ENCODE results near the gene ZMAT5.
A peak's percentile ranks its signal among the peaks of the same experiment; 100 is the strongest.

Gene ZMAT5

GRCh38 chr22:29786031-29786430 lies 19.2 kb upstream of the ZMAT5 start:
- Histone ChIP-seq H3K27me3 (replicated peaks) (no peaks in the 10 kb centered on the region), H3K36me3 (replicated peaks) (peaks cover 24% of the 10 kb centered on the region), H3K4me3 (ENCODE audit: low read depth, low read length) (no peak overlapping the region), H3K27ac (no peak overlapping the region)
- TF ChIP-seq, protein P1, sequence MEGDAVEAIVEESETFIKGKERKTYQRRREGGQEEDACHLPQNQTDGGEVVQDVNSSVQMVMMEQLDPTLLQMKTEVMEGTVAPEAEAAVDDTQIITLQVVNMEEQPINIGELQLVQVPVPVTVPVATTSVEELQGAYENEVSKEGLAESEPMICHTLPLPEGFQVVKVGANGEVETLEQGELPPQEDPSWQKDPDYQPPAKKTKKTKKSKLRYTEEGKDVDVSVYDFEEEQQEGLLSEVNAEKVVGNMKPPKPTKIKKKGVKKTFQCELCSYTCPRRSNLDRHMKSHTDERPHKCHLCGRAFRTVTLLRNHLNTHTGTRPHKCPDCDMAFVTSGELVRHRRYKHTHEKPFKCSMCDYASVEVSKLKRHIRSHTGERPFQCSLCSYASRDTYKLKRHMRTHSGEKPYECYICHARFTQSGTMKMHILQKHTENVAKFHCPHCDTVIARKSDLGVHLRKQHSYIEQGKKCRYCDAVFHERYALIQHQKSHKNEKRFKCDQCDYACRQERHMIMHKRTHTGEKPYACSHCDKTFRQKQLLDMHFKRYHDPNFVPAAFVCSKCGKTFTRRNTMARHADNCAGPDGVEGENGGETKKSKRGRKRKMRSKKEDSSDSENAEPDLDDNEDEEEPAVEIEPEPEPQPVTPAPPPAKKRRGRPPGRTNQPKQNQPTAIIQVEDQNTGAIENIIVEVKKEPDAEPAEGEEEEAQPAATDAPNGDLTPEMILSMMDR (IDR thresholded peaks at IDR 0.05; ENCODE audit: low read depth, low read length, missing control alignments) = no peak
- DNase-seq = no peak
- in situ Hi-C loops (cut with HindIII; ENCODE audit: low pct_ligation_motif_present, low sequenced_read_pairs) = no loop called here

- H3K27me3 ChIP-seq (replicated peaks) = no peaks in the 10 kb centered on the region
- no peak overlapping the region for H3K27ac ChIP-seq
- TF ChIP-seq, protein P1 (IDR thresholded peaks at IDR 0.05; ENCODE audit: low read depth, low read length, missing control alignments) = no peak
- in situ Hi-C loops (cut with HindIII; ENCODE audit: low pct_ligation_motif_present, low sequenced_read_pairs) = no loop called here
- no peak overlapping the region for H3K4me3 ChIP-seq (ENCODE audit: low read depth, low read length)
- DNase-seq = no peak
- peaks cover 17% of the 10 kb centered on the region for H3K36me3 ChIP-seq (replicated peaks)
These were observed 17.9 kb upstream of the ZMAT5 start for GRCh38 chr22:29784451-29785361.

DNA sequence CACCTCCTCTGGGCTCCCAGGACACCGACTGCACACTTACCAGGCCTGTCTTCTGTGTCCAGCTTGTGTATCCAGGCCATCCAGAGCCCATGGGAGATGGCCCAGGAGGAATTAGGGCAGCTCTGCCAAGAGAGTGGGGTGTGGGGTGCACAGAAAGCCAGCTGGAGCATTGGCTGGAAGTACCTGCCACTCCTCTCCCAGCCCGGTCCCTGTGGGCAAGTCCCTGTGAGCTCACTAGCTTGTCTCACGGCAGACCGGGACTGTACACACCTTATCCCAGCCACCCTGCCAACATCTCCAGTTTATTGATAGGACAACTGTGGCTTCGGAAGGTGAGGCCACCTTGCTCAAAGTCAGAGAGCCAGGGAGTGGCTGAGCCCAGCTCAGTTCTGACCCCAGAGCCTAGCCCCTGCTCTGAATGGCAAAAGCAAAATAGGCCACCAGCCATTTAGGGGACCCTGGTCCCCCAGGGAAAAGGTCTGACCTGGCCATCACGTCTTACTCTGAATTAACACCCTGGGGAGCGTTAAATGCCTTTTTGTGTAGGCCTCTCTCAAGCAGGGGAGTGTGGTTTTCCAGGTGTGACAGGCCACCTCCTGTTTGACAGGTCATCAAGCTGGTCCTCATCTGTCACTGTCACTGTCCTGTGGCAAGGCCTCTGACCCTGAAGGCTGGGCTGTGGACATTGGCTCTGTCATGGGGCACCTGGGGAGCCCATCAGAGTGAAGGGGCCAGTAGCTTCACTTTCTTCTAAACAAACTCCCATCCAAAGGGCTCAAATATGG lies 15.4 kb upstream of the ZMAT5 start:
- Histone ChIP-seq H3K4me3 (ENCODE audit: low read depth, low read length) (no peak overlapping the region), H3K27me3 (replicated peaks) (no peaks in the 10 kb centered on the region), H3K27ac (peak overlapping the region; percentile 78), H3K36me3 (replicated peaks) (no peaks in the 10 kb centered on the region)
- in situ Hi-C loops (cut with HindIII; ENCODE audit: low pct_ligation_motif_present, low sequenced_read_pairs) = no loop called here
- TF ChIP-seq, protein P1 (IDR thresholded peaks at IDR 0.05; ENCODE audit: low read depth, low read length, missing control alignments) = no peak
- no peak for DNase-seq

DNA sequence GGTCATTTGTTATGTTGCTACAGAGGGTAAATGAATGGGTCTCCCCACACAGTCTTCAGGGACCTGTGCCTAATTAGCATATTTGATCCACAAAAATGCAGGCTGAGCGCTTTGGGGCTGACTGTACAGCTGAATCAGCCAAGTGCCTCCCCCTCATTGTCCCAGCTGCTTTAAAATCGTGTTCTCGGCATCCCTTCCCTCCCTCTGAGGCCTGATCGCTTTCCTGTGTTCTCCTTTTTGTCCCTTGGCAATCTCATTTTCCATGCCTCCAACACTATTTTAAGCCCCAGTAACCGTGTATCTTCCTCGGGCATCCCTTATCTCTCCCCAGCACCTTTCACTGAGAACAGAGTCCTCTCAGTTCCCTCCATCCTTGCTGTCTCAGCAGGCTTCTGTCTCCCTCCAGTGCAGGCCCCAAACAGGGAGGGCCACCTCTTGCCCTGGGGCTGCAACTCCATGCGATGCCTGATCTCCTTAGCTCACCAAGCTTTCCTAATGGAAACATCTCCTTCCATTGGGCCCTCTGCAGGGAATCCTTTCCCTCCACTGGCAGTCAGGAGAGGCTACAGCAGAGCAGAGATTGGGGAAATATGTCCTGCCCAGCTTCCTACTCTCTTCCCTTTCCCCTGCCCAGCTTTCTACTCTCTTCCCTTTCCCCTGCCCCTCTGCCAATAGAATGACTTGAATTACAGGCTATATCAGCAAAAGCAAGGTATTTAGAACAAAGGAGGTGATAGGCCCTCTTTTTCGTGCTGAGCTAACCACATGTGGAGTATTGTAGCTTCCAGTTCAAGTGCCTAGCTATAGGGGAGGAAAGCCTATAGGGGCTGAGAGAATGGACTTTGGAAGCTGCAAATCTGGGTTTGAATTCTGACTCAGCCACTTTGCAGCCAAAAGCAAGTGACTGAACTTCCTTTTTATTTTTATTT lies 14.2 kb upstream of the ZMAT5 start:
- TF ChIP-seq, protein P1 (IDR thresholded peaks at IDR 0.05; ENCODE audit: low read depth, low read length, missing control alignments) = peak; percentile 1
- DNase-seq = peak; percentile 85
- Histone ChIP-seq H3K4me3 (ENCODE audit: low read depth, low read length) (no peak overlapping the region), H3K27ac (peak overlapping the region; percentile 78), H3K27me3 (replicated peaks) (no peaks in the 10 kb centered on the region), H3K36me3 (replicated peaks) (no peaks in the 10 kb centered on the region)
- in situ Hi-C loops (cut with HindIII; ENCODE audit: low pct_ligation_motif_present, low sequenced_read_pairs) = no loop called here

DNA sequence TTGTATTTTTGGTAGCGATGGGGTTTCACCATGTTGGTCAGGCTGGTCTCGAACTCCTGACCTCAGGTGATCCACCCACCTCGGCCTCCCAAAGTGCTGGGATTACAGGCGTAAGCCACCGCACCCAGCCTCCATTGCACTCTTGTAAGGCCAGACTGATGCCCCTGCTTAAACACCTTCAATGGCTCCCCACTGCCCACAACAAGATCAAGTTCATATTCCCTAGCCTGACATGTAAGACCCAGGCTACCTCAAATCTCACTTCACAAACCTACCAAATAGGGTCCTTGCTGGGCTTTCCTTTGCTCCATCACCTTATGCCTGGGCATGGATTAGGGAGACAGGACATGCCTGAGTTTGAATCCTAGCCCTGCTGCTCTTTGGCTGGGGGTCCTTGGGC lies 13.4 kb upstream of the ZMAT5 start:
- H3K36me3 ChIP-seq (replicated peaks) = no peaks in the 10 kb centered on the region
- no peak for DNase-seq
- H3K27ac ChIP-seq = peak overlapping the region; percentile 78
- TF ChIP-seq, protein P1 (IDR thresholded peaks at IDR 0.05; ENCODE audit: low read depth, low read length, missing control alignments) = no peak
- H3K27me3 ChIP-seq (replicated peaks) = no peaks in the 10 kb centered on the region
- no peak overlapping the region for H3K4me3 ChIP-seq (ENCODE audit: low read depth, low read length)
- in situ Hi-C loops (cut with HindIII; ENCODE audit: low pct_ligation_motif_present, low sequenced_read_pairs) = no loop called here

Measured in brain microvascular endothelial cell (primary cell).